Measurements from ENCODE around the gene INPP5F. TPM values are rescaled to one million over a fixed set of nuclear protein-coding genes. Genes with fewer than 3 reads are reported as not detected.
A peak's percentile ranks its signal among the peaks of the same experiment; 100 is the strongest.

The INPP5F gene
- total RNA-seq, 5 donors from 2014 or later (not counting 1 experiment from before 2014, with no cell fraction given), result 7.3 to 13.7 (median 9.8) TPM

DNA sequence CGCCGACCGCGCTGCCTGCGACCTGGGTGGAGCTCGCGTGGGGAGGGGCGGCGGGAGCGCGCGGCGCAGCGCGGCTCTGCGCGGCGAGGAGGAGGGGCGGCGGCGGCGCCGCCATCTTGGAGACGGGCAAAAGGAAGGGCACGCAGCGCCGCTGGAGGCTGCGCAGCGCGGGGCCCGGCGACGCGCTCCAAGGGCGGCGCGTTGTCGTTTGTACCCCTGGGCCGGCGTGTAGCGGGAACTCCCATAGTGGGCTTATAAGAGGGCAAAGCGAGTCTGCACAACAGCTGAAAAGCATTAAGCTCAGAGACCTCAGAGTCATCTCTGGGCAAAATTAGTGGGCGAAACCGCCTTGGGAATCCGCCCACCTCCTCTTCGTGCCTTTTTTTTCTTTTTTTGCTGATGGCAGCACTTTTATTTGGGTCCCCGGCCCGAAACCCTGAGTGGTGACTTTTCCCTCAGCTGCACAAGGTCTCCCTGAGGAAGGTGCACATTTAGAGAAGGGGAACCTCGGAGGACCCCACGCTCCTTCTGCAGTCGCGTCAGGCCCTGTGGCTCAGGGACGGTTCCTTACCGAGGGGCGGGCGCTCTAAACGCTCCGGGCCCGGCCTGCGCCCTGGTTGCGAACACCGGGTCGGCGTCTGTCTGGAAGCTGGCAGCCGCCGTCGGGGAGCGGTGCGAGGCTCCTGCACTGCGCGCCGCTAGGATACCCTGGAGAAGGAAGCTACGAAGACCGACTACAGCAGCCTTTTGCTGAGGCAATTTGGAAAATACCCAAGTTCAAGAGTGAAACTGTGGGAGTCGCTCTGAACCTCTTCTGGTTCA, 147.2 kb downstream of the INPP5F start:
- peak; percentile 92 to 96 (median 92) for ATAC-seq (replicated peaks in 1 of 4)
- CTCF ChIA-PET, result interaction anchor here (0.6 to 4.4 kb wide), 7 partner anchors 9 to 669 kb away, joined by 3 to 39 read pairs (median 3); partner anchors contain the start of gene SEC23IP (in 1 of the 2)
- POLR2A ChIA-PET, result interaction anchor here (0.5 to 1.7 kb wide), 9 partner anchors 9 to 819 kb away, joined by 3 to 7 read pairs (median 4); partner anchors contain the start of genes INPP5F (in 1 of the 2) and SEC23IP (in 1 of the 2)
- Histone ChIP-seq H3K27me3 (replicated peaks in 1 of 2; ENCODE audit: control insufficient read depth in 2 of 2, extremely low read depth in 1 of 2, insufficient read depth in 2 of 2, low read length in 1 of 2) (no peaks in the 10 kb centered on the region), H3K4me1 (ENCODE audit: control insufficient read depth in 1 of 2, extremely low read depth in 1 of 2, insufficient read depth in 2 of 2, low read length in 2 of 2) (peaks cover 15 to 30% of the 10 kb centered on the region in 2 experiments), H3K9me3 (no peaks in the 10 kb centered on the region), H3K36me3 (ENCODE audit: control insufficient read depth in 2 of 2, extremely low read depth in 1 of 2, insufficient read depth in 1 of 2, low read length in 1 of 2) (no peaks in the 10 kb centered on the region), H3K4me3 (ENCODE audit: control insufficient read depth in 1 of 2, extremely low read depth in 1 of 2, low read length in 1 of 2) (peak overlapping the region; percentile 87 to 90), H3K27ac (ENCODE audit: low read length) (peak overlapping the region; percentile 85)
- DNase-seq, result peak; percentile 76 to 95 (median 86)
- Mint-ChIP-seq H3K9me3 (no peaks in the 10 kb centered on the region), H3K4me1 (peaks cover 40 to 45% (median 44%) of the 10 kb centered on the region in 3 donors), H3K4me3 (peak overlapping the region; percentile 83 to 89 (median 86)), H3K27ac (peak overlapping the region; percentile 87 to 92), H3K36me3 (peaks cover 4% of the 10 kb centered on the region), H3K27me3 (no peaks in the 10 kb centered on the region)
- WGBS (ENCODE audit: insufficient coverage), result under 1% methylated on average over 71 of the region's 75 CpGs

DNA sequence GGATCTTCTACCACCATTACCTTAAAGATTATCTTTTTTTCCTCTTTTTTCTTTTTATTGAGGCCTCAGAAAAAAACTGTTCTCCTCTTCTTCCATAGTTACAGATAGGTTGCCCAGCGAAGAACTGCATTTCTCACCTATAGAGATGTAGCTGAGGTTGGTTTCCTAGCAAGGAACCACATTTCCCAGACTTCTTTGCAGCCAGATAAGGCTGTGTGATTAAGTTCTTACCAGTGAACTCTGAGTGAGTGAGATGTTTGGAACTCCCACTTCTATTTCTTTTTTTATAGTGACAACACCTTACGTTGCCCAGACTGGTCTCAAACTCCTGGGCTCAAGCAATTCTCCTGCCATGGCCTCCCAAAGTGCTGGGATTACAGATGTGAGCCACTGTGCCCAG, 152.7 kb downstream of the INPP5F start:
- Histone ChIP-seq H3K4me3 (ENCODE audit: control insufficient read depth in 1 of 2, extremely low read depth in 1 of 2, low read length in 1 of 2) (no peak overlapping the region), H3K27me3 (replicated peaks in 1 of 2; ENCODE audit: control insufficient read depth in 2 of 2, extremely low read depth in 1 of 2, insufficient read depth in 2 of 2, low read length in 1 of 2) (no peaks in the 10 kb centered on the region), H3K9me3 (no peaks in the 10 kb centered on the region), H3K4me1 (ENCODE audit: control insufficient read depth in 1 of 2, extremely low read depth in 1 of 2, insufficient read depth in 2 of 2, low read length in 2 of 2) (peaks cover 0 to 3% of the 10 kb centered on the region in 2 experiments), H3K27ac (ENCODE audit: low read length) (no peak overlapping the region), H3K36me3 (ENCODE audit: control insufficient read depth in 2 of 2, extremely low read depth in 1 of 2, insufficient read depth in 1 of 2, low read length in 1 of 2) (no peaks in the 10 kb centered on the region)
- DNase-seq (no peak), ATAC-seq (replicated peaks in 1 of 4) (no peak)
- CTCF ChIA-PET, result no interaction called here
- WGBS (ENCODE audit: insufficient coverage), result no CpG with 5 or more reads among the region's 2 CpGs
- POLR2A ChIA-PET, result no interaction called here
- H3K27ac Mint-ChIP-seq, result no peak overlapping the region
- H3K27me3 Mint-ChIP-seq, result no peaks in the 10 kb centered on the region
- H3K9me3 Mint-ChIP-seq, result no peaks in the 10 kb centered on the region
- H3K4me3 Mint-ChIP-seq, result no peak overlapping the region
- no peaks in the 10 kb centered on the region for H3K36me3 Mint-ChIP-seq
- H3K4me1 Mint-ChIP-seq, result peaks cover 5 to 7% (median 6%) of the 10 kb centered on the region in 3 donors

Other genes starting within 250 kb of the INPP5F start
- gene RGS10, start 183.3 kb upstream of the INPP5F start, total RNA-seq, result 100 to 1,000 TPM in 4 of 5 donors, 10 to 100 TPM in 1; 77.1 to 163 (median 155) TPM
- gene TIAL1, start 129.1 kb upstream of the INPP5F start, total RNA-seq, result 100 to 1,000 TPM; 147 to 197 (median 156) TPM
- gene BAG3, start 74.7 kb upstream of the INPP5F start, total RNA-seq, result 10 to 100 TPM; 20.2 to 36.4 (median 23.7) TPM
- 10 to 100 TPM; 32.3 to 50.2 (median 48.8) TPM for gene MCMBP, start 146.8 kb downstream of the INPP5F start, total RNA-seq
- 10 to 100 TPM; 33.8 to 67.1 (median 52.0) TPM for gene SEC23IP, start 166.7 kb downstream of the INPP5F start, total RNA-seq

Data from T-cell (primary cell).